ENCODE results near the gene PCSK2.

- no peak for TF ChIP-seq EZH2 (IDR thresholded peaks at IDR 0.05; ENCODE audit: borderline replicate concordance, low read length)
- TF ChIP-seq CTCF (conservative IDR thresholded peaks at IDR 0.05 in 1 of 2, IDR thresholded peaks at IDR 0.05 in 1 of 2; ENCODE audit: extremely low read depth in 1 of 2, insufficient read depth in 1 of 2, low read depth in 1 of 2, low read length in 2 of 2) = no peak
These were observed 296.5 kb downstream of the PCSK2 start for GRCh38 chr20:17523326-17523725.
